Measurements from ENCODE around the gene DDX41. TPM values are rescaled to one million over a fixed set of nuclear protein-coding genes. Genes with fewer than 3 reads are reported as not detected.

The DDX41 gene
- total RNA-seq, result 62.4 and 88.9 TPM in 2 replicates

GRCh38 chr5:177516601-177517568 is at the start of gene DDX41:
DDX41 (minus strand) TSS chr5:177516961; CDS start chr5:177516945, 16 bp downstream.

DNA sequence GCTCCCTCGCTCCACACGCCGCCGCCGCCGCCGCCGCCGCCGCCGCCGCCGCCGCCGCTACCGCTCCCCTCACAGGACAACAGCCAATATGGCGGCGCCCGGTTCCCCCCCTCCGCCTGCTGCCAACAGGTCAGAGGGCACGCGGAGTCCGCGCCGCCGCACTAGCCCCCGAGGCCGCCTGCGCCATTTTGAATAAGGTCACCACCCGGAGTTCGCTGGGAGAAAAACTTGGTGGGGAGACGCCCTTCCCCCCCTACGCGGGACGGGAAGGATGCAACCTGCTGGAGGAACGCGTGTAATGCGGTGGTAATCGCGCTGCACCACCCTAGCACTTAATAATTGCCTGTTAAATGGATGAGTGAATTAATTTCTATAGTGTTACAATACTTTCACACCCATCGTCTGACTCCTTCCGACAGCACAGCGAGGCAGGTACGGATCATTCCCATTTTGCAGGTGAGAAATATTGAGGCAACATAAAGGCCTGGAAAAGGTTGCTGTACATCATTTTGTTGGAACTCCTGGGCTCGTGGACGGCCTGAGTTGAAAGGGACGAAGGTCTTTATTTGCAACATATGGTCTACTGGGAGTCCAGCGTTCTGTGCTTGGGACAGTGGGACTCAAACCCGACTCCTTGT is 37.8 kb upstream of the DDX41 start, which contains the start of gene FAM193B:
TSS of gene FAM193B (minus strand) at position 90 of the 638 bp plus-strand sequence. CDS start 105 bp downstream, outside the sequence.

GRCh38 chr5:177509381-177509951 is 7.3 kb downstream of the DDX41 start, which contains the start of gene DOK3:
DOK3 (minus strand) TSS chr5:177509826; CDS start chr5:177509540, 286 bp downstream.

DNA sequence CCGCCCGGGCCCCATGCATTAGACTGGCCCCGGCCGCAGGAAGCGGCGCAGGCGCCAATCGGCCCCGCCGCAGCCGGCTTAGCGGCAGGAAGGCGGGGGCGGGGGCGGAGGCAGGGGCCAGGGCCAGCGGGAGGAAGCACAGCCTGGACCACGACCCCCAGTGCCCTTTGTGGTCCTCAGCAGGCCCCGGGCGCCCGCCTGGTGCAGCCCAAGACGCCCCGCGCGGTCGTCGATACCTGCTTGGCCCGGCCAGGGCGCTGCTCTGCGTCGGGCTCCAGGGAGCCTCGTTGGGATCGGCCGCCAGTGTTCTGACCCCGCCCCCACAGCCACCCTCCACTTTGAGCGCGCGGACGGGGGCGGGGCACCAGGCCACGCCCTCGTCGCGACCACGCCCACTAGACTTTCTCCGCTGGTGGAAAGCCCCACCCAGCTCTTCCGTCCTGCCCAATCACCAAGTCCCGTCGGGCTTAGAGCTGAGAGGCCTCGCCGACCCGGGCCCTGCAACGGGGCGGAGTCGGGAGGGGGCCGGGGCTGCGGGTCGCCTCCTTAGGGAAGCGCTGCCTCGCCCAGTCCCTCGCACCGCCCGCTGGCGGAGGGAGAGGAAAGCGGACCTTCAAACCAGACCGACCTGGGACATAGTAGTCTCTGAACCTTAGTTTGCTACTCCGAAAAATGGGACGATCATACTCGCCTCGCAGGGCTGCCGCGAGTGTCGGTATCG is 19.3 kb downstream of the DDX41 start, which contains the start of gene PDLIM7:
TSS of gene PDLIM7 (minus strand) at position 313 of the 721 bp plus-strand sequence. CDS start 1,092 bp downstream, outside the sequence.

DNA sequence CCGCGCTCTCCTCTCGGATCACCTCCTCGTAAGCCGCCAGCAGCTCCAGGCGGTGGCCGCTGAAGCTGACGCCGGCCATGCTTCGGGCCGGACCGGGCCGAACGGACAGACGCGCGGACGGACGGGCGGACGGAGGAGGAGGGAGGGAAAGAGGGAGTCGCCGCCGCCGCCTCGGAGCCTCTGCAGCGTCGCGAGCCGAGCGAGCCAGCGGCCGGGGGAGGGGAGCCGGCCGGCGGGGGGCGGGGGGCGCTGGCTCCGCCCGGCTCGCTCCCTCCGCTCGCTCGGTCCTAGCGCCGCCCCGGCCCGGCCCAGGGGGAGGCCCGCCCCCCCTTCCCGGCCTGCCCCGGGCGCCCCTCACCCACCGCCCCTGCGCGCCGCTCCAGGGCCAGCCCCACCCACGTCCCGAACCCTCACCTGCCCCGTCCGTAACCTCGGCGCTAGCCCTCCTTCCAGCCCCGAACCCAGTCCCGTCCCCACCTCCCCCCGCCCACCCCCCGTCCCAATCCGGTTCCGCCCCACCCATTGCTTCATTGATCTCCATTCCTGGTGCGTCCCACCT is 43.2 kb downstream of the DDX41 start, which contains the start of gene DBN1:
TSS of gene DBN1 (minus strand) at position 192 of the 559 bp plus-strand sequence. CDS start at position 79, 113 bp downstream.

Other genes with a start within 250 kb of the DDX41 start
- gene RAB24, start 213.2 kb downstream of the DDX41 start, total RNA-seq, result 10.3 and 36.9 TPM in 2 replicates
- 49.9 and 145 TPM in 2 replicates for gene PRELID1, start 213.2 kb downstream of the DDX41 start, total RNA-seq
- gene MXD3, start 205.1 kb downstream of the DDX41 start, total RNA-seq, result 5.1 and 7.9 TPM in 2 replicates
- 281 and 306 TPM in 2 replicates for gene LMAN2, start 165.3 kb downstream of the DDX41 start, total RNA-seq
- gene RGS14, start 159.0 kb downstream of the DDX41 start, total RNA-seq, result 11.5 and 17.3 TPM in 2 replicates
- 0.11 and 0.39 TPM in 2 replicates for gene SLC34A1, start 132.5 kb downstream of the DDX41 start, total RNA-seq
- not detected in 2 replicates for gene PFN3, start 116.3 kb downstream of the DDX41 start, total RNA-seq
- 3.0 and 7.9 TPM in 2 replicates for gene F12, start 107.4 kb downstream of the DDX41 start, total RNA-seq
- 16.5 and 21.5 TPM in 2 replicates for gene GRK6, start 90.3 kb downstream of the DDX41 start, total RNA-seq
- gene PRR7, start 70.1 kb downstream of the DDX41 start, total RNA-seq, result 0.98 and 1.2 TPM in 2 replicates
- 287 and 442 TPM in 2 replicates for gene DBN1, start 43.3 kb downstream of the DDX41 start, total RNA-seq
- 96.6 and 243 TPM in 2 replicates for gene PDLIM7, start 19.4 kb downstream of the DDX41 start, total RNA-seq
- 1.4 and 3.5 TPM in 2 replicates for gene DOK3, start 7.1 kb downstream of the DDX41 start, total RNA-seq
- gene FAM193B, start 37.6 kb upstream of the DDX41 start, total RNA-seq, result 17.5 and 34.9 TPM in 2 replicates
- 134 and 214 TPM in 2 replicates for gene TMED9, start 75.2 kb upstream of the DDX41 start, total RNA-seq
- 35.7 and 62.7 TPM in 2 replicates for gene B4GALT7, start 83.2 kb upstream of the DDX41 start, total RNA-seq

Measured in placental epithelial cell (primary cell).